Measurements from ENCODE around the gene DESI2.

Gene DESI2

DNA sequence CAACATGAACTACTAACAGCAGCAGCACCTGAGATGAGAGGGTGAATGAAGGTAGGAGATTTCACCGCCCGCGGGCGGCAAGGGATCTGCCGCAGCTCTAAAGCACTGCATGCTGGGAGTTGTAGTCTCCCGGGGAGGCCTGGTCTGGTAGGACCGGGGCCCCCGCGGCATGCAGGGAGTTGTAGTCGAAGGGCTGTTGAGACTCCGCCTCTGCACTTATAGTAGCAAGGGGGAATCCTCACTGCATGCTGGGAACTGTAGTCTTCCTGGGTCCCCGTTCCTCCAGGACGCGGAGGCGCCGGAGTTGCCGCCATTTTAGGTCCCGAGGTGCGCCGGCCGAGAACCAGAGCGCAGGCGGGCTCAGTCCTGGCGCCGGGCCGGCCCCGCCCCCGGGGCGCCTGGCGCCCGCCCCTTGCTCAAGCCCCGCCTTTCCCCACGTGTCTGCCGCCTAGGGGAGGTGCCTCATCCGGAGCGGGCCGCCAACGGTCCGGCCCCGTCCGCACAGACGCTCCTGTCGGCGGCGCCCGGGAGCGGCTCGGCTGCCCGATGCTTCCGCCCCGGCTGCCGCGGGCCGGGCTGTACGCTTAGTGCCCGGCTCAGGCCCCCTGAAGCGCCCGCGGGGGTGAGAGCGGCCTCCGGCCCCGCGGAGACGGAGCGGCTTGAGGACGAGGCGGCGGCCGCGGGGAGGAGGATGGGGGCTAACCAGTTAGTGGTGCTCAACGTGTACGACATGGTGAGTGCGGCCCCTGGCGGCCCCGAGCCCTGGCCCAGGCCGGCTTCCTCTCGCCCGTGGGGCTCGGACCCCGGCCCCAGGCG is at the start of gene DESI2:
Gene DESI2 (plus strand): TSS at position 504 of the 816 bp plus-strand sequence. CDS start 188 bp downstream, at position 692.
- DNase-seq (ENCODE audit: low read depth, low spot score), result peak; percentile 99

DNA sequence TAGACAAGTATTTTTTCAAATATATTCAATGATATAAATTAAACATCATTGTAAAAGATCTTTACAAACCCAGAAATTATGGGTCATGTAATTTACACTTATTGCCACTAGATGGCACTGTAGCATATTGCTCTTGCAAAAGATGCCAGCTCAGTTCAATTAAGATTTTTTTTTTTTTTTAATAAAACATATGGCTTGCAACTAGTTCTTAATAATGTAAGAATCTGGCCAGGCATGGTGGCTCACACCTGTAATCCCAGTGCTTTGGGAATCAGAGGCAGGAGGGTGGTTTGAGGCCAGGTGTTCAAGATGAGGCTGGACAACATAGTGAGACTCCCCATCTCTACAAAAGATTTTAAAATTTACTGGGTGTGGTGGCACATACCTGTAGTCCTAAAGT is 49.4 kb upstream of the DESI2 start:
- no peak for DNase-seq (ENCODE audit: low read depth, low spot score)

GRCh38 chr1:244605835-244606370 is 47.0 kb upstream of the DESI2 start:
- DNase-seq (ENCODE audit: low read depth, low spot score), result no peak

DNA sequence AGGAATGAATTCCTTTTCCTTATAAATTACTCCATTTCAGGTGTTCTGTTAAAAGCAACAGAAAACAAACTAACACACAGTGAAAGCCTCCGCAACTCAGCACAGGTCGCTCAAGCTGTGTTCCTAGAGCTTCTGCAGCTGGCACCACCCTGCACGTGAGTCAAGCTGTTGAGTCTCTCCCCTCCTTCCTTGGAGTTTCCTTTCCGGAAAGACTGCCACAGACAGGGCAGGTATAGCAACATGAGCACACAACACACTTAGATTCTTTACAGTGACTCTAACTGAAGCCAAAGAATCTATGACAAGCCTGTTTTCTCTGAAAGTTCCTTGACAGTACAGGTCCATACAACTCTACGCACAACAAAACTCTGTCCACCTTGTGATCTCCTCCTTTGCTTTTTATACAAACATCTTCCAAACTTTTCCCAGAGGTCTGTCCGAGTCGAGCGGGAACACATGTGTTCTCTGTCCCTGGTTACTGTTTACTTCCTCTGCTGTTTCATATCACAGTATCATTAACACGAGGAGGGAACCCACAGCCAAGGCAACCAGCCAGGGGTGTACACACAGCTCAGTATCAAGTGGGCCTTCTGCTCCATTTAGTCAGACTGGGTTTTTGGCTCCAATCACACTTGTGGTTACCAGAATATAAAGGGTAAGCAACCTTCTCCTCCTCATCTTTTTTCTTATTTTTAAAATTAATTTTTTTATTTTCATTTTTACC is 38.7 kb upstream of the DESI2 start:
- DNase-seq (ENCODE audit: low read depth, low spot score), result no peak

DNA sequence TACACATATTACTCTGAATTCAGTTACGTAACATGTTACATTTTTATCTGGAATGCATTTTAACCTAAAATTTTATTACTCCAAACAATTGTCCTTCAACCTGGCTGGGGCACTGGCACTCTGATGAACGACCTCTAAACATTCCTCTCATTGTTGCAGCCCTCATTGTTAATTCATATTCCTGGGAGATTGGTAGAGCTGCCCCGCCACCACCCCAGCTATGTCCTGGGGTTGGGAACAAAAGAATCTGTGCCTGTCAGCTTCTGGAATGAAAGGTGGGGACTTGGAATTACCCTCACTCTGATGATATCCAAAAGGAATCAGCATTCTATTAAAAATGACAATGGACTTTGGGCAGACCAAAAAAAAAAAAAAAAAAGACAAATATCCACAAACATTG is 38.0 kb upstream of the DESI2 start:
- DNase-seq (ENCODE audit: low read depth, low spot score), result no peak

- DNase-seq (ENCODE audit: low read depth, low spot score), result no peak
Observed at GRCh38 chr1:244615301-244615700, 37.6 kb upstream of the DESI2 start.

DNA sequence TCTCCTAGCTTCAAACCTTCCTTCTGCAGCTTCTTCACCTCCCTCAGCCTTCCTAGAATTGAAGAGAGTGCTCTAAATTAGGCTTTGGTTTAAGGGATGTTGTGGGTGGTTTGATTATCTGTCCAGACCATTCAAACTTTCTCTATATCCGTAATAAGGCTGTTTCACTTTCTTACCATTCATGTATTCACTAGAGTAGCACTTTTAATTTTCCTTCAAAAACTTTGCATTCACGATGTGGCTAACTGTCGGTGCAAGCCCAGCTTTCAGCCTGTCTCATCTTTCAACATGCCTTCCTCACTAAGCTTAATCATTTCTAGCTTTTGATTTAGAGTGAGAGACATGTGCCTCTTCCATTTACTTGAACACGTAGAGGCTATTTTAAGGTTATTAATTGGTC is 26.2 kb upstream of the DESI2 start:
- no peak for DNase-seq (ENCODE audit: low read depth, low spot score)

- DNase-seq (ENCODE audit: low read depth, low spot score), result no peak
Observed at GRCh38 chr1:244628789-244629188, 24.1 kb upstream of the DESI2 start.

GRCh38 chr1:244633140-244633539 is 19.8 kb upstream of the DESI2 start:
- no peak for DNase-seq (ENCODE audit: low read depth, low spot score)

DNA sequence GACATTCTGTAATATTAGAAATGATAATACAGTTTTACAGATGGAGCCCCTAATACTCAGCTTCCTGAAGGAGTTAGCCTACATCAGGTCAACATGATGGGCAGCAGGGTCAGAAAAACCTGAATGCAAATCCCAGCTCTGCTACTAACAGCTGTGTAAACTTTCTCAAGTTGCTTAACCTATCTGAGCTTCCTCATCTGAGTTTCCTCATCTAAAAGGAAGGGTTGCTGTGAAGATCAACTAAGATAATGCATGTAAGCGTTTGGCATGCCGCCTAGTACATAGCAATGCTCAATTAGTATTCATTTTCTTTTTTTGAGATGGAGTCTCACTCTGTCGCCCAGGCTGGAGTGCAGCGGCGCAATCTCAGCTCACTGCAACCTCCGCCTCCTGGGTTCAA is 18.4 kb upstream of the DESI2 start:
- DNase-seq (ENCODE audit: low read depth, low spot score), result no peak

DNA sequence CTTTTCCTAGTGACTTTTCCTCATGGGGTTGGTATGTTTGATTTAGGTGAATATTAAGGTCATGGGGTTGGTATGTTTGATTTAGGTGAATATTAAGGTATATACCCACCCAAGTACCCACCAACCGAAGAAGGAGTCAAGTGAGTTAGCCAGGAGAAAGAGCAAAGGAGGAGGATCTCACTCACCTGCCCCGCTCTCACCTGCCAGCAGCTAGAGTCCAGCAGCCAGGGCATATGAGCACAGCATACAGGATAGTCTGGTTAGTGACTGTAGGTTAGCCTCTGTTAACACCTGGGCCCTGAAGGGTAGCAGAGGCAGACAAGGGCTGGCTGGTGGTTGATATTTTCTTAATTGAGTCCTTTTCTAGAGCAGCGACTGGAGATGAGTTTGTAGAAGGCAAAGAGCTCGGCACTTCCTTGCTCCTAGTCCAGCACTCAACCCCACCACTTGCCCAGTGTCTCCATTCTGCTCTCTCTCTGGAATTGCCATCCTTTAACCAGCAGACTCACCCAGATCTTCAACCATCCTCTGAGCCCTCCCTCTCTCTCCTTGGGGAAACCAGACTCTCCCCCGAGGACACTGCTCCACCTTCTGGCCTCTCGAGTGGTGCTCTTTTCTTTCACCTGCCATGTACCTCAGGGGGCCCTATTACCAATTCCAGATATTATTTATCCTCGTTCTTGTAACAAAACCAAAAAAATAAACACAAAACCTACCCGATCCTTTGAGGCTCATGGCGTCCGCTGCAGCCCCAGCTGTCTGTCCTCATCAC is 16.3 kb upstream of the DESI2 start:
- no peak for DNase-seq (ENCODE audit: low read depth, low spot score)

DNA sequence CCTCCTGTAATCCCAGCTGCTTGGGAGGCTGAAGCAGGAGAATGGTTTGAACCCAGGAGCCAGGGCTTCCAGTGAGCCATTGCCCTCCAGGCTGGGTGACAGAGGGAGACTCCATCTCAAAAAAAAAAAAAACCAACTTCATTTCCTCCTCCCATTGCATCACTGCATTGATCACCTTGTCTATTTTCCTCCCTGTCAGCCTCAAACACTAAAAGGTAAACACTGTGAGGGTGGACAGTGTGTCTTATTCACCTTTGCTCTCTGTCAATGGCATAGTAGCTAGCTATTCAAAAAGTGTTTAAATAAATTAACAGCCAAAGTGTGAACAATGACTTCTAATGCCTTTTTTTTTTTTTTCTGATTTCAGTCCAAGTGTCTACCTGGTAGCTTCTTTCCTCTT is 13.4 kb upstream of the DESI2 start:
- no peak for DNase-seq (ENCODE audit: low read depth, low spot score)

- no peak for DNase-seq (ENCODE audit: low read depth, low spot score)
Observed at GRCh38 chr1:244640917-244641316, 12.0 kb upstream of the DESI2 start.

DNA sequence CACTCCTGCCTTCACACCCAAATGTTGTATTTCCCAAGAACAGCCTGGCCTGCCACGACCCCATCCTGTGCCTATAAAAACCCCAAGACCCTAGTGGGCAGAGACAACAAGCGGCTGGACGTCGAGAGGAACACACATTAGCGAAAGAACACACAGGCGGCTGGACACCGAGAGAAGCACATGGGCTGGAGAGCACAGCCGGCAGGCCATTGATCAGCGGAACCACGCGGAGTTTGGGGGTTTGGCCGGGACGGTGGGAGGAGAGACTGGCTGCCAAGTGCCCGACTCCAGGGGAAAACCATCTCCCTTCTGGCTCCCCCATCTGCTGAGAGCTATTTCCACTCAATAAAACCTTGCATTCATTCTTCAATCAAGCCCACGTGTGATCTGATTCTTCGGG is 10.4 kb upstream of the DESI2 start:
- no peak for DNase-seq (ENCODE audit: low read depth, low spot score)

DNA sequence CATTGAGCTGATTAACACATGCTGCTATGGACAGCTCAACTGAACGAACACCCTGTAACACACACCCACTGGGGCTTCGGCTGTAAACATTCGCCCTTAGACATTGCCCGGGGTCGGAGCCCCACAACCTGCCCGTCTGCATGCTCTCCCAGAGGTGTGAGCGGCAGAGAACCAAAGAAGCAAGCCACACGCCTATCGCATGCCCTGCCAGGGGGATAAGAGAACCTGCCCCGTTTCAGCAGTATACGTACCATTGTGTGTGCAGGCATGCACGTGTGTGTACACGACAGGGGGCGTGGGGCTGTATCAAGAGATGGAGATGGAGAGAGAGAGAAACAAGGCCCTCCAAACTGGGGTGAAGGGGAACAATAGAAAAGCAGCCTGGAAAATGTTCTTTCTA is 9.9 kb upstream of the DESI2 start:
- no peak for DNase-seq (ENCODE audit: low read depth, low spot score)

GRCh38 chr1:244645414-244645813 is 7.5 kb upstream of the DESI2 start:
- DNase-seq (ENCODE audit: low read depth, low spot score), result no peak

- DNase-seq (ENCODE audit: low read depth, low spot score), result no peak
Observed at GRCh38 chr1:244645890-244646289, 7.0 kb upstream of the DESI2 start.

- no peak for DNase-seq (ENCODE audit: low read depth, low spot score)
Observed at GRCh38 chr1:244647819-244648218, 5.1 kb upstream of the DESI2 start.

DNA sequence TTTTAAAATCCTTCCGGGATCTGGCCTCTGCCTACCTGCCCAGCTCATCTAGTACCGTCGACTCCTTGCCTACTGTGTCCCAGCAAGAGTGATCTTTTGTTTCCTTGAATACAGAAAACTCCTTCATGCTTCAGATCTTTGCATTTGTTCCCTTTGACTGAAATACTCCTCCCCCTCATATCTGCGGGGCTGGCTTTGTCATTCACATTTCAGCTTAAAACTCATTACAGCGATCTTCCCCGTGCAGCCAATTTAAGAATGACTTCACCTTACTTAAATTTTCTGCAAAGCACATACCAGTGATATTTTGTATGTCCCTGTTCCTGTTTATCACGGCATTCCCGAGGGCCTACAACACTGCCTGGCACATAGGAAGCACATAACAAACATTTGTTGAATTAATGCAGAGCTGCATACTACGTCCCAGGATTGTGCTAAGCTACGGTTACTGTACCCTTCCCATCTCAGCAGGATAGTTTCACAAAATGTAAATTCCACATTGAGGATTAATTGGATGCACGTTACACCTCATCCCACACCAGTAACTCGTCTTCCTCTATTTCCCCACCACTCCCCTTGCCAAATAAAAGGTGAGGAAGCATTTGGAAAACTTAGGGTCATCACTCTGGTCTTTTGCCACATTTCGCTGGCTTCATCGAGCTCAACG is 837 bp upstream of the DESI2 start:
- DNase-seq (ENCODE audit: low read depth, low spot score), result no peak

DNA sequence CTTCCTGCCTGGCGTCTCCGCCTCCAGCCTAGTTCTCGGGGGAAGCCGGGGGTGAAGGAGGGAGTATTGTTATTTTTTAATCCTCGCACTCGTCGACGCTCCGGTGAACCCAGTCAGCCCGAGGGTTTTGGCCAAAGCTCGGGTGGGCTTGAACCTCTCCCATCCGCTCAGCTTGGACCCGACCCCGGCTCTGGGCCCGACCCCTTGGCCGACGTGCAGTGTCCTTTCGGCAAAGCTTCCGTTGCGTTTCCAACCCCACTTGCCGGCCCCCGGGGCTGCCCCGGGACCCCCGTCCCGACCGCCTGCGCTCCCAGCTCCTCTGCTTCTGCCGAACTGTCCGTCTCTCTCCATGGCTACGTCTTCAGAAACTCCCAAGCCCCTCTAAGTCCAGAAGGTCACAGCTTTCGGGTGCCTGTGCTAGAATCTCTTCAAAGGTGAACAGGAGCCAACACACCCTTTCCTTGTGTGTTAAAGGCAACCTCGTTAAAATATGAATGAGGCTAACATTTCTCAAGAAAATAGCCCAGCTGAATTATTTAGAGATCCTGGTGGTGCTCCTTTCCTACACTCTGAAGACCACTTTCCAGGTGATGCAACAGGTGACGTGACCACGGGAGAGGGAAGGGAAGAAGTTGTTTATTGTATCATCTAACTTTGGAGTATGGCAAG is 647 bp downstream of the DESI2 start:
- no peak for DNase-seq (ENCODE audit: low read depth, low spot score)
